Stimulated activated CD4-positive, alpha-beta T cell treated with anti-CD3 and anti-CD28 coated beads, Interleukin-4, amount 100 ng/mL, for 1 hour (primary cell): ENCODE data around the gene ANKRD28.
"Not testable (repeated sequence)": the region's sequence is repeated elsewhere in the genome, so short reads cannot be mapped to it uniquely, and the experiment has no call there.

Experiments used
- DNase-seq: peaks from one replicate; pipeline ENCODE4 v3.0.0-alpha.2; 2020

Gene ANKRD28

DNA sequence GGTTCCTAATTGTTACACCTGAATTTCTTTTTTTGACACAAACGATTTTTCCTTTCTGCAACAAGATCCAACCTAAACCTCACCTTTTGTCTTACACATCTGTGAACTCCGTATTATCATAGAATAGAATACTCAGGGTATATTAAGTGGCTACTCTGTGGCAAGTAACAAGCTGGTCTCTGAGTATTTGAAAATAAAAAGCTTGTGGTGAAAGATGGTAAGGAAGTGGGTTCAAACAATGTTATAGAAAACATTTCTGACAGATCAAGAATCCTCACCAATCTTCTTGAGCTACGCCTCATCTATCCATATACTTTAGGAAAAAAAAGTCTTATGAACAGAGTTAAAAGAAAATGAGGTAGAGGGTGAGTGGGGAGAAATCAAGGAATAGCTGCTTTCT is 3.5 kb upstream of the ANKRD28 start:
- DNase-seq, result no peak

DNA sequence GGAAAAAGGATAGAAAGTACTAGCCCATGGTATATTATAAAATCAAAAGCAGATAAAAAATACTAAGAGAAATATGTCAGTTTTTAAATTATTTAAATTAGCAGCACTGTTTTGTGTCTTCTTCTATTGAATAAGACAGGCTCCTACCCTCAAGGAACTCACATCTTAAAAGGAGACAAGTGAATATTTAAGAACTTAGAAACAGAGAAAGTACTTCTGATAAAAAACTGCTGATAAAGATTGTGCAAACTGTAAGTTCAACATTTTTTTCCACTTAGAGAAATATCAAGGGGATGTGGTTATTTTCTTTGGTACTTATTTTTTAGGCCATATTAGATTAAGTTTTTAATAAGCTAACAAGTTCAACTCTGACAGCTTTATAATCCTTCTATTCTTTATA is 3.0 kb upstream of the ANKRD28 start:
- no peak for DNase-seq

DNA sequence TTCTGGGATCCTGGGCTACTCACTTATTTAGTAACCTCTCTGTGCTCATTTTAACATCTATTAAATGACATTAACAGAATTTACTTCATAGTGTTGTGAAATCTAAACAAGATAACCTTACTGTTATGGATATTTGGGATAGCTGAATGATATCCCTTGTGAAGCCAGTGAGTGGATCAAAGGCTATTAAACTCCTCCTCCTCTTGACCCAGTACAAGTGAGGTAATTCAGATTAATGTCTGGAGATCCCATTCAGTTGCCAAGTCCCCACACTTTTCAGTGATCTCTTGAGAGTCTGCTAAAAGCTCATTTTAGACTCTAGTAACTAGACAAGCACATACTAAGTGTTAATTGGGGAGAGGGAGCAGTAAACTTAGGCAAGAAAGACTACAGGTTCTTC is 2.5 kb upstream of the ANKRD28 start:
- no peak for DNase-seq

- DNase-seq, result no peak
Measured at GRCh38 chr3:15798533-15799245, 910 bp upstream of the ANKRD28 start.

GRCh38 chr3:15796771-15797641 is 773 bp downstream of the ANKRD28 start:
- no peak for DNase-seq

DNA sequence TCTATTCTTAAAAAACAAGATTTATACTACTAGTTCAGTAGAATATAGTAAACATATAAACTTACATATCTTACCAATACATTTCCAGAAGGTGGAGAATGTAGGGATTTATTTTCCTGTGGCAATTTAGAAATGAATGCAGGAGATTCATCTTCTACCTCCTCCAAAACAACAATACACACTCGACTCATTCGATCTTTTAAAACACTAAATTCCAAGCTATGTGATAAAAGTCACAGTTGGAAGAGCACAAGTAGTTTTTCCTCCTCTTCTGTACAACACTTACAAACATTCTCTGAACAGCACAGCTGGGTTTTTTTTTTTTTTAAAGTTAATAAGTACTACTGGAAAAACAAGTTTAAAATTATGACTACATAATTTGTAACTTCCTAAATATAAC is 1.4 kb downstream of the ANKRD28 start:
- no peak for DNase-seq

DNA sequence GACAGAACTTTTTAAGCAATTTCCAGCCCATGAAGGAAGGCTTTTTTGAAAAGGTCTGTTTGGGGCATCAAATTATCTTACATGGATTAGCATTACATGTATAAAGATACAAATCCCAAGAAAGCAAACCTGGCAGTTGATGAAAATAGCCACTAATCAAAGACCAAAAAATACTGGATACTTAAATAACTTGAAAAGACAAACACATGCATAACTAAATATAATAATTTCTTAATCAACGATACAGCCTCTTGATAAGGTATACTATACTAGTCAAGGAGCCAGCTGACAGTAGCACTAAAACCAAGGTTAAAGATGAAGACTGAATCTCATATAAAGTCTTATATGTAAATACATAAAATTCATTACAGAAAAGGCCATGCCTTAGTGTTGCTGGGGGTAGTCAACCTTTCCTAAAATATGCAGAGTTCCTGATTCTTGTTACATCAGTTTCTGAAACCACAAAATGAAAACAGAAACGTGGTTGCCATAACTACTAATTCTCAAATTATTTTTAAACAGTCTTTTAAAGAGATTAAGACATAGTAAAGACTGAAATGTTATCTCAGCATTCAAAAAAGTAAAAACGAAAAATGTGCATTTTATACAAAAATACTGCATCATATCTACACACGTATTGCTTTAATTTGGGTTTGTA is 2.0 kb downstream of the ANKRD28 start:
- no peak for DNase-seq

DNA sequence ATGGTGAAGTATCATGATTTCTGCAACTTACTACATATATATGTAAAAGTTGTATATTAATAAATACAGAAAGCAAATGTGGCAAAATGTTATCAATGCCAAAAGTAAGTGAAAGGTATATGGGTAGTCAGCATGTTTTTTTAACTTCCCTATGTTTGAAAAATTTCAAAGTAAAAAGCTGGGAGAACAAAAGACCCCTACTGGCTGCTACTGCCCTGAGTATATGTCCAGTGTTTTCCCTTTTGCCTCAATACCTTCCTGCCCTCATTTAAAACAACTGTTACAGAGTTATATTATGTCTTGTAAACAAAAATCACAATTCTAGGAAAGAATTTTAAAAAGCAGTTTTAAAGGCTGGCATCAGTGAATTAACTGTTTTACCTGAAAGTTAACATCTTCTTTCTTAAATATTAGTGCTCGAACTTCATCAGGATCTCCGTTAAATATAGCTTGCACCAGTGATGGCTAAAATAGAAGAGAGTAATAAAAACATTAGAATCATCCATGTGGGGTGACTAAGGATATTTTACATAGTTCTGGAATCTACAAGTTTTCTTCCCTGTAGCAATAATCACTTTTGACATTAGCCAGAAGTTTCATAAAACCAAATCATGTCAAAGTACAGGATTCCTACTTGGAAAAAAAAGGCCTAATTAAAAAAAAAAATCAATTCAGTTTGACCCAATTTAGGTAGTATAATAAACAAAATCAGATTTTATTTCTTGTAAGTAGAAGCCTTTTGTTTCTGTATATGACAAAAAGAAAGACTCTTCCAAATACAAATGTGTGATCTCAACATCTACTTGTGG is 2.7 kb downstream of the ANKRD28 start:
- DNase-seq, result no peak

- no peak for DNase-seq
Measured at GRCh38 chr3:15794303-15794771, 3.4 kb downstream of the ANKRD28 start.

GRCh38 chr3:15791525-15791924 is 6.3 kb downstream of the ANKRD28 start:
- no peak for DNase-seq

GRCh38 chr3:15787941-15788340 is 9.8 kb downstream of the ANKRD28 start:
- no peak for DNase-seq

DNA sequence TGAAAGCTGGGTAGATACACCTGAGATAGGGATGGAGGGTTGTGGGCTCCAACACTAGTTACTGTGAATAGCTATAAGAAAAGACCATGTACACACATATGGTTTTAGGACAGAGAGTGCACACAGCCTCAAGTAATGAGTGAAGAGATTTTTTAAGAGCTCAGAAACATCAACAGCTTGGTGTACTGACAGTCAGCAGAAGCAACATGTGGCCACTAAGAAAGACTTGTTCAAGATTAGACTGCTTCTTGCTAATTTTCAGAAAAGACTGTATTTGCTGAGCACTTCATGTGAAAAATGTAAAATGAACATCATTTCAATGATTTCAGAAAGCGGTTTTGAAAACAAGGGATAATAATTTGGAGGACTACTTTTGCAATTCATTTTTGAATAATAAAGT is 10.3 kb downstream of the ANKRD28 start:
- DNase-seq, result no peak

GRCh38 chr3:15783361-15783969 is 14.3 kb downstream of the ANKRD28 start:
- DNase-seq, result no peak

- DNase-seq, result no peak
Measured at GRCh38 chr3:15782429-15782828, 15.3 kb downstream of the ANKRD28 start.

- DNase-seq, result no peak
Measured at GRCh38 chr3:15781637-15782402, 16.0 kb downstream of the ANKRD28 start.

- no peak for DNase-seq
Measured at GRCh38 chr3:15781131-15781530, 16.6 kb downstream of the ANKRD28 start.

DNA sequence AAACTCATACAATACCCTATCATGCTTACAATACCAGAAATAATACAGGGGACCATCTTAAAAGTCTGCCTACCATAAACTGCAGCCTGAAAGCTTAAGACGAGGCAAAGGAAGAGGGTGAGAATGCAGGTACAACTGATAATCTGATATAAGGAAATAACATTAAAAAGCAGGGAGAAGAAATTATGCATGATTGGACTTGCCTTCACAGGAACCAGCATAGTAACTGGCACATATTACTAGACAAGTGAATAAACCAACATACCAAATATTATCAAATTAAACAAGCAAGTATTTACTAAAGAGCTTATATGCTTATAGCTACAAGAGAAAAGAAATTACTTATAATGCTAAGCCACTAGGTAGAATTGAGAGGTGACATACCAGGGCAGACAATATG is 18.7 kb downstream of the ANKRD28 start:
- no peak for DNase-seq

DNA sequence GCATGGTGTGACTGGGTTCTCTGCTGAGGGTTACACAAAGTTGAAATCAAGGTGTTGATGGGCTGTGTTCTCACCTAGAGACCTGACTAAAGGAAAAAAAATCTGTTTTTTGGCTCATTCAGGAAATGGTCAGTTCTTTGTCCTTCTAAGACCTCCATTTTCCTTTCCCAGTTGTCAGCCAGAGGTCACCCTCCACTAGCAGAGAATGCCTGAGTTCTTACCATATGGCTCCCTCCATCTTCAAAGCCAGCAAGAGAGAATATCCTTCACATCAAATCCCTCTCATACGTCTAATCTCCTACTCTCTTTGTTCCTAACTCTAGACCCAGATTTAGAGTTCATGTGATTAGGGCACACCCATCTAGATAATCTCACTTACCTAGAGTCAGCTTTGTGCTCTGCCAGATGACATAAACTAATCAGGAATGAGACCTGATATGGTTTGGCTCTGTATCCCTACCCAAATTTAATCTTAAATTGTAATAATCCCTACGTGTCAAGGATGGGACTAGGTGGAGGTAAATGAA is 19.4 kb downstream of the ANKRD28 start:
- DNase-seq, result no peak

DNA sequence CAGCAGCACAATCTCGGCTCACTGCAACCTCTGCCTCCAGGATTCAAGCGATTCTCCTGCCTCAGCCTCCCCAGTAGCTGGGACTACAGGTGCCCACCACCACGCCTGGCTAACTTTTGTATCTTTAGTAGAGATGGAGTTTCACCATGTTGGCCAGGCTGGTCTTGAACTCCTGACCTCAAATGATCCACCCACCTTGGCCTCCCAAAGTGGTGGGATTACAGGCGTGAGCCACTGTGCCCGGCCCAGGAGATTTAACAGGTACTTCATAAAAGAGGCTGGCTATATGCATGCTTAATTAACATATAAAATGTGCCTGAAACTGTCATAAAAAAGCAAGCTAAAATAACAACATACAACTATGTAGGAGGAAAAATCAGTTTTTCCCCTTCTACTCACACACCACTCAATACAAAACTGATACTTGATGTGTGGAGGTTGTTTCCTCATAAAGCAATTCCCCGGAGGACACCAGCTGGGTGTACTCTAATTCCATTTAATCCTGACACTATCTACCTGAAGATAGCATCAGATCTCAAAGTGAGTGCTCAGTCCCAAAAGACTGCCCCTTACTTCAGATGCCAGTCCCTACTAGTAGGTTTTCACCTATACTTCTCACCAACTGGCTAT is 22.7 kb downstream of the ANKRD28 start:
- DNase-seq, result not testable (repeated sequence)

DNA sequence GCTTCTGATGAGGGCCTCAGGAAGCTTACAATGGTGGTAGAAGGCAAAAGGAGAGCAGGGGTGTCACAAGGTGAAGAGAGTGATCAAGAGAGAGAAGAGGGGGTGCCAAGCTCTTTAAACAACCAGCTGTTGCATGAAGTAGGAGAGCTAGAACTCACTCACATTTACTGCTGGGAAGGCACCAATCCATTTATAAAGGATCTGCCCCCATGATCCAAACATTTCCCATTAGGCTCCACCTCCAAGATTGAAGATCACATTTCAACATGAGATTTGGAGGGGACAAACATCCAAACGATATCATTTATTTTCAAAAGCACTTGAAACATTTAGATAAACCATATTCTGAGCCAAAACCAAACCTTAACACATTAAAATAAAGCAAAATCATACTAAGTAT is 26.3 kb downstream of the ANKRD28 start:
- DNase-seq, result no peak
